Activated CD8-positive, alpha-beta memory T cell treated with anti-CD3 and anti-CD28 coated beads for 1 hour (primary cell): ENCODE measurements around the gene INSC.

Experiments used
- DNase-seq, 2 donors: peaks; one replicate each; pipeline ENCODE4 v3.0.0-alpha.2; 2020; ENCODE audit warnings: low read depth in 1 of 2; ENCODE audit errors: extremely low read depth in 1 of 2

The INSC gene

GRCh38 chr11:15107730-15108515, 6.8 kb upstream of the INSC start:
- no peak for DNase-seq

DNA sequence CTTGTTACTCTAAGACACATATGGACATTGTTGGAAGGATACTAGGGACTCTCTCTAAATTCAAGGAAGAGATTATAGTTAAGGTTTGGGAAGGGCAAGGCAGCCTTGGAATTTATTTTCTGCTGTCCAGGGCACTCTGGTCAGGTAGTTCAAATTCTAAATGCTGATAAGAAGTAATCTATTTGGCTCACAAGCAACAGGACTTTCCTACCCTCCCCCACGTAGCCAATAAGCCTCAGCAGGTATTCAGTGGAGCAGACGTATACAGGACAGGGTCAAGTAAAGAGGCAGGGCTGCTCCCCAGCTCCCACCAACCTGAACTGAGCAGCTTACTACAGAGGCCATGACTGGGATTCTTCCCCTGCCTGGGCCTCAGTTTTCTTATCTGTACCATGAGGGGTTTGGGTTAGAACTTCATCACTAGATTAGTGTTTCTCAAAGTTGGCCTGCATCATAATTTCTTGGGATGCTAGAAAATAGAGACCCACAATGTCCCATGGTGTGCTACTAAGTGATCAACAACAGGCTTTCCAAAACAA, 6.1 kb upstream of the INSC start:
- DNase-seq = no peak

DNA sequence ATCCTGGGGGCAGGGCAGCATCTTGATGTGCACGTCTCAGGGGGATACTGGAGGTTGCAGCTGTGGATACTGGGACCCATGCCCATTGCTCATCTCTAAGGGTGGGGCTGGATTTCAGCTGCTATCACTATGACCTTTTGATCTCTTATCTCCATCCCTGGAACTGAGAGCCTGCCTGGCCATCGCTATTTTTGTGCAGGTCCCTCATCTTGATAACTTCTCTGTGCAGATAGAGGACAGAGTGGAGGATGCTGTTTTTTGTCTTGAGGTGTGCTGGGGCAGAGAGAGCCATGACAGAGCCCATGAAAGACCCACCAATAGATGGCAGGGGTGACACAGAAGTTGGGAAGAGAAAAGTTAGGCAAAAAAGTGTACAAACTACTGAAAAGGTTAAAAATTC, 5.1 kb upstream of the INSC start:
- DNase-seq = no peak

GRCh38 chr11:15111215-15111614, 3.5 kb upstream of the INSC start:
- no peak for DNase-seq

DNA sequence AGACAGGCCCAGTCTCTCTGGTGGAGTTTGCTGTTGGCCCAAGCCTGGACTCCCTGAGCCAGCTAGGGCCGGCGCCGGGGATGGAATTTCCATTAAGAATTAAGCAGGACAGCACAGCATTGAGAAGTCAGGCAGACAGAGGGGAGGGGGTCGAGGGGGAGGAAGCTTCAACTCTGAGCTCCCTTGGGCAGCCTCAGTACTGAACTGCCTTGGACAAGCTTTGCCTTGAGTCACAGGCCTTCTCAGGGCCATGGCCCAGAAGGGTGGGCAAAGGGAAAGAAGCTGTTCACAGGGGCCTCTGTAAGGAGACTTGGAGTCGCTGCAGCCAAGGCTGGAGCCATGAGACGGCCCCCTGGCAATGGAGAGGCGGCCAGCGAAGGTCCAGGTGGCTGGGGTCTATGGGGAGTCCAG, 2.6 kb upstream of the INSC start:
- DNase-seq = no peak

- no peak for DNase-seq
These were observed 1.3 kb upstream of the INSC start for GRCh38 chr11:15113381-15113780.

- DNase-seq = no peak
These were observed 963 bp downstream of the INSC start for GRCh38 chr11:15115686-15116085.

GRCh38 chr11:15117751-15118150, 3.0 kb downstream of the INSC start:
- DNase-seq = no peak

GRCh38 chr11:15118431-15118830, 3.7 kb downstream of the INSC start:
- DNase-seq = no peak

DNA sequence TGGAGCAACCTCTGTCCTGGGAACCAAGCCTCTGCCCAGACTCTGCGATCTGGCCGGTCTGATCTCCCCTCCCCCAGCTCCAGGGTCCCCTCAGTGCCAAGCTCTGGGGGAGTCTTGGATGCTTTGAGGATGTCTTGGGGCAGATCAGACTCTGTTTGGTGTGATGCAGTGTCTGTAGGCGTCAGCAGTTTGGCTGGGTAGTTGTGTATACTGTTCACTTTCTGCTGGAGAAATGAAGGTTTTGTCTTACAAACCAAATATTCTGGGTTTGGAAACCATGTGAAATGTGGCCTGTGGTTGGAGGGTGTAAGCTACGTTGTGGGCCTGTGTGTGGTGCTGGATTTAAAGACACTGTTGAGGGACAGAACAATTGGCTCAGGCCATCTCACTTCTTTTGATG, 4.6 kb downstream of the INSC start:
- no peak for DNase-seq

GRCh38 chr11:15119826-15120225, 5.1 kb downstream of the INSC start:
- no peak for DNase-seq

- no peak for DNase-seq
These were observed 9.1 kb downstream of the INSC start for GRCh38 chr11:15123849-15124248.

GRCh38 chr11:15124528-15124927, 9.8 kb downstream of the INSC start:
- DNase-seq = no peak

- DNase-seq = no peak
These were observed 12.6 kb downstream of the INSC start for GRCh38 chr11:15127341-15127740.

DNA sequence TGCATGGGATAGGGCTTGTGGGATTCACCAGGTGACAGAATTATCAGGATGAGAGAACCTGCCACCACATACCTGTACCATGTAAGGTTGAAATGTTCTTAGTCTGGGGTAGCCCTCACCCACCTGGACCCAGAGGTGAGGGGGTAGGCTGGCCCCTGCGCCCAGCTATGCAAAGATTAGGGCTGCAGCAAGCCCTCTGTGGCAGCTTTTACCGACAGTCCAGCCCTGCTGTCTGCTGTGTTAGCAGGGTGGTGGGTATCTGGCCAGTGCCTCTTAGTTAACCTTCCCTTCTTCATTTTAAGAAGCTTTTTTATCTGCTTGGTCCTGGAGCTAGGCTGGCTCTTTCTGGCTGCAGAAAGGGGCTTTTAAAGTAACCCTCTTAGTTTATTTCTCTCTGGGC, 13.9 kb downstream of the INSC start:
- no peak for DNase-seq

- DNase-seq = no peak
These were observed 21.4 kb downstream of the INSC start for GRCh38 chr11:15136166-15136565.

- DNase-seq = no peak
These were observed 24.5 kb downstream of the INSC start for GRCh38 chr11:15139096-15139770.

DNA sequence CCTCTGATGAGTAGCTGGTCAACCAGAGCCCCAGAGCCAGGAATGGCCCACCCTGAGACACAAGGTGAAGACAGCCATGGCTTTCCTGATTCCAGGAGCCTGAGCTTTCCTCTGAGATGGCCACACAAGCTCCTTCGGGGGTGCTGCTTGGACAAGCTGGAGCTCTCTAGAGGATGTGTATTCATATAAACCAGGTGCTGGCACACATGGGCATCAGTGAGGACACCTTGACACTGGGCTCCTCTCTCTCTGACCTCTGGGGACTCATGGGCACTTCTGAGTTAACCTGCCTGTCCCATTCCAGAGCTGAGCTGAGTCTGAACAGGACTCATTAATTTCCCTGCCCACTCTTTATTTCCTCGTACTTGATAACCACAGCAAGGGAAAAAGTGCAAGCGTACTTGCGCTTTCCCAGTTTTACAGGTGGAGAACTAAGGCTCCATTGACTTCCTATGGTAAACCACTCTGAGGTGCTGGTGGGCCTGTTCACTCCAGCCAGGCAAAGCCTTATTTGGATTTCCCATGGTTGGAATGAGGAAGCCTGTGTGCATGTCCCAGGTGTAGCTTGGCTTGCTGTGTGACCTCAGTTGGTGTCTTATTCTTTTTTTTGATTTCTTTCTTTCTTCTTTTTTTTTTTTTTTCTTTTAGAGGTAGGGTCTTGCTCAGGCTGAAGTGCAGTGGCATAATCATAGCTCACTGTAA, 25.4 kb downstream of the INSC start:
- no peak for DNase-seq

DNA sequence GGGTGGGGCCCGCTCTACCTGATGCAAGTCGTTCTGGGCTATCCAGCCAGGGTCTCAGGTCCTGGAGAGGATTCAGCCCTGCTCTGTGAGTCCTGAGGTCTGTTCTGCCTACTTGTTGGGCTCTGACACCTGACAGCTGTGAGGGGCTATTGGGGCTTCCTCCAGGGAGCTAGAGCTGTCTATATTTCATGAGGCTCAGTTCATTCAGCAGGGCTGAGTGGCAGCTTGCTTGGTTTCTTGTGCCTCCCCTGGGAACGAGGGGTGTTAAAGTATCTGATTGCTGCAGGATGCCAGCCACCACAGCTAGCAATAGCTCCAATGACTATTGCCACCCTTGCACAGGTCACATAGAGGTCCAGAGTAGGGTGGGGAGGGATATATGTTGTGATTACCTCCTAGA, 26.7 kb downstream of the INSC start:
- DNase-seq = no peak

- no peak for DNase-seq
These were observed 28.1 kb downstream of the INSC start for GRCh38 chr11:15142838-15143237.

DNA sequence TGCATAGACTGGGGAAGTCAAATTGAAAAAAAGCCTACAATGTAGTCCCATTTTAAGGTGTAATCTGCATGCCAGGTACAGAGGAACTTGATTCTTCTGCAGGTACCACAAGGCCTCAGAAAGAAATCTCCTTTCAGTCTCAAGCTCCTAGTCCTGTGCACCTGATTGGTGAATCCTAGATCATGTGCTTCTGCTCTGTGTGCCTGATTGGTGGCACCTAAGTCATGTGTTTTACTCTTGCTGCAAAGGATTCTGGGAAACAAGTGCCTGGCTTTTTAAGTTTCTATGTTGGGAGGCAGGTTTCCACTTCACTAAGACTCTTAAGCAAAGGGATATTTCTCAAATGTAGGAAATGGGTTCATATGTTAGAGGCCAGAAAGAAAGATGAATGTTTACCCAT, 29.1 kb downstream of the INSC start:
- no peak for DNase-seq

DNA sequence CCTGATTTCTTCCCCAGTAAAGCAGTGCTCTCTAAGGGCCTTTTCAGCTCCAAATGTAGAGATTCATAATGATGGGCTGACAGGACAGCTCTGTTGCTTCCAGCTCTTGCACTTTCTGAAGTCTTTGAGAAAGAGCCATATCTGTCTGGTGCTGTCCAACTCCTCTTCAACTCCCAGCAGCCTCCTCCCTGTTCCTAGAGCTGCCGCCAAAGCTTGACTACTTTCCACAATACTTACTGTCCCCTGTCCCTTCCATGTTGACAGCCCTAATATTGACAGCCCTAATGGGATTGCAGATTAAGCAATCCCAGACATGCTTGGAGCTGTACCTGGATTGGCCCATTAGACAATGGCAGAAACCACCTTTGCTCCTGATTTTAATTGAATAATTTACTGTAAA, 29.6 kb downstream of the INSC start:
- no peak for DNase-seq
